Thoracic aorta (tissue), 2 donors: ENCODE measurements around the gene RPH3AL. TPM values are rescaled to one million over a fixed set of nuclear protein-coding genes. Genes with fewer than 3 reads are reported as not detected.

ENCODE experiments used
- ATAC-seq: fragments of 150-250 bp; one replicate; pipeline ENCODE4 v1.8.0; 2017; ENCODE audit warnings: low read depth; ENCODE audit not compliant: insufficient number of reproducible peaks, low FRiP score
- DNase-seq: peaks from one replicate; pipeline ENCODE4 v3.0.0-alpha.2; 2020; ENCODE audit warnings: low spot score
- H3K27ac ChIP-seq, 2 donors: fragments of 200-600 bp; sonication (generic); 1 replicate in 1 of 2; 2 replicates in 1 of 2; pipeline ENCODE4 v1.5.1; 2016; ENCODE audit warnings: mild to moderate bottlenecking in 2 of 2, moderate library complexity in 2 of 2
- H3K27me3 ChIP-seq: fragments of 200-600 bp; sonication (generic); replicated peaks from 2 replicates; pipeline ENCODE4 v1.6.0; 2016; ENCODE audit warnings: mild to moderate bottlenecking; ENCODE audit not compliant: insufficient read depth
- H3K36me3 ChIP-seq: fragments of 200-600 bp; sonication (generic); one replicate; pipeline ENCODE4 v1.5.1; 2016
- H3K4me1 ChIP-seq, 2 donors: fragments of 200-600 bp; sonication (generic); 1 replicate in 1 of 2; 2 replicates in 1 of 2; pipeline versions ENCODE4 v1.5.1 to v1.6.0; 2016; ENCODE audit warnings: low read depth in 2 of 2, mild to moderate bottlenecking in 1 of 2; ENCODE audit not compliant: control insufficient read depth in 1 of 2
- H3K4me3 ChIP-seq: fragments of 200-600 bp; sonication (generic); 2 replicates; pipeline ENCODE4 v1.5.1; 2016; ENCODE audit warnings: mild to moderate bottlenecking
- H3K9me3 ChIP-seq: fragments of 200-600 bp; sonication (generic); 2 replicates; pipeline ENCODE4 v1.5.1; 2016
- CTCF ChIP-seq: fragments of 200-600 bp; sonication (generic); IDR thresholded peaks from one replicate; pipeline ENCODE4 v1.5.1; 2019; ENCODE audit warnings: antibody characterized with exemption
- total RNA-seq, 2 donors: library from RNA; depleted of rRNA; stranded (reverse); fragments of >200 nt; gene quantifications; one replicate each; pipeline versions ENCODE4 v1.1.0 to v1.2.3, GENCODE V29; 2016

The RPH3AL gene
- total RNA-seq, 2 donors from 2014 or later: 6.5 to 33.1 TPM

GRCh38 chr17:327296-327695 lies 25.3 kb downstream of the RPH3AL start:
- no peak for ATAC-seq
- no peaks in the 10 kb centered on the region for H3K27me3 ChIP-seq
- DNase-seq: no peak
- TF ChIP-seq CTCF: no peak
- H3K4me3 ChIP-seq: no peak overlapping the region
- no peak overlapping the region for H3K27ac ChIP-seq
- no peaks in the 10 kb centered on the region for H3K4me1 ChIP-seq
- H3K9me3 ChIP-seq: no peaks in the 10 kb centered on the region
- H3K36me3 ChIP-seq: no peaks in the 10 kb centered on the region

GRCh38 chr17:326010-326621 lies 26.5 kb downstream of the RPH3AL start:
- H3K4me3 ChIP-seq: no peak overlapping the region
- no peaks in the 10 kb centered on the region for H3K4me1 ChIP-seq
- no peaks in the 10 kb centered on the region for H3K36me3 ChIP-seq
- no peak for TF ChIP-seq CTCF
- no peak overlapping the region for H3K27ac ChIP-seq
- ATAC-seq (no peak), DNase-seq (no peak)
- no peaks in the 10 kb centered on the region for H3K9me3 ChIP-seq
- no peaks in the 10 kb centered on the region for H3K27me3 ChIP-seq

- no peak overlapping the region for H3K27ac ChIP-seq
- ATAC-seq (no peak), DNase-seq (no peak)
- no peak overlapping the region for H3K4me3 ChIP-seq
- no peak for TF ChIP-seq CTCF
- no peaks in the 10 kb centered on the region for H3K36me3 ChIP-seq
- no peaks in the 10 kb centered on the region for H3K27me3 ChIP-seq
- no peaks in the 10 kb centered on the region for H3K4me1 ChIP-seq
- H3K9me3 ChIP-seq: no peaks in the 10 kb centered on the region
Measured at GRCh38 chr17:325270-326009, 27.2 kb downstream of the RPH3AL start.

GRCh38 chr17:323721-324571 lies 28.7 kb downstream of the RPH3AL start:
- ATAC-seq (no peak), DNase-seq (no peak)
- Histone ChIP-seq H3K9me3 (no peaks in the 10 kb centered on the region), H3K4me1 (no peaks in the 10 kb centered on the region), H3K27ac (no peak overlapping the region), H3K27me3 (no peaks in the 10 kb centered on the region), H3K36me3 (no peaks in the 10 kb centered on the region), H3K4me3 (no peak overlapping the region)
- no peak for TF ChIP-seq CTCF

- Histone ChIP-seq H3K27ac (no peak overlapping the region), H3K36me3 (no peaks in the 10 kb centered on the region), H3K4me3 (no peak overlapping the region), H3K9me3 (no peaks in the 10 kb centered on the region), H3K4me1 (no peaks in the 10 kb centered on the region), H3K27me3 (no peaks in the 10 kb centered on the region)
- ATAC-seq: no peak
- DNase-seq: no peak
- TF ChIP-seq CTCF: no peak
Measured at GRCh38 chr17:323181-323580, 29.4 kb downstream of the RPH3AL start.
